ENCODE measurements around the gene PIGU. TPM values are rescaled to one million over a fixed set of nuclear protein-coding genes. Genes with fewer than 3 reads are reported as not detected.

The PIGU gene
- total and polyA plus RNA-seq, 4 donors, result 6.4 to 10.0 (median 7.2) TPM

DNA sequence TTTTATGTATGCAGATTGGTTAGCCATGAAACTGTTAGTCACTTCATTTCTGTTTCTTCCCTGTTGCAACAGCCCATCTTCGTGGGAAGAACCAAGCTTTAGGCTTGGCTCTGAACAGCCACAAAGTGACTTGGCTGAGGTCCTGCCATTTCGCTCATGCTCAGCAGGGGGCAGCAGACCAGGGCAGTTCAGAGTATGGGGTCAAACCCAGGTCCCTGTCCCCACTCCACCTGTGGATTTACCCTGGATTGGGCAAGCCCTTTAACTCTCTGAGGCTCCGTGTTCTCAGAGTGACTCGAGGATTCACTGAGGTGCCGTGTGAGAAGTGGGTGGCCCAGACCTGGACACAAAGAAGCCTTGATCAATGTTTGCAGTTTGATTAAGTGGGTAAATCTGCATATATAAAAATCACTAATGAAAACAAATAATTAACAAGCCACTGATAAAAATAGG lies 138.2 kb downstream of the PIGU start:
- WGBS, result 19% methylated on average over 5 of the region's 5 CpGs
- no peak overlapping the region for H3K4me3 ChIP-seq (ENCODE audit: low read depth in 1 of 3, low read length in 3 of 3)
- H3K4me1 ChIP-seq (ENCODE audit: control insufficient read depth in 4 of 4, insufficient read depth in 4 of 4, low read length in 3 of 4), result peaks cover 0 to 11% (median 8%) of the 10 kb centered on the region in 4 donors
- peaks cover 16 to 42% (median 37%) of the 10 kb centered on the region in 4 donors for H3K36me3 ChIP-seq (ENCODE audit: control insufficient read depth in 4 of 4, insufficient read depth in 3 of 4, low read depth in 1 of 4, low read length in 3 of 4)
- TF ChIP-seq TAF1 (conservative IDR thresholded peaks at IDR 0.05) (no peak), EGR1 (IDR thresholded peaks at IDR 0.05; ENCODE audit: low read depth in 2 of 2) (no peak), HNF4A (conservative IDR thresholded peaks at IDR 0.05) (peak; percentile 33 to 73), GABPA (IDR thresholded peaks at IDR 0.05 in 1 of 2, conservative IDR thresholded peaks at IDR 0.05 in 1 of 2) (no peak), JUND (IDR thresholded peaks at IDR 0.05) (no peak), HNF4G (IDR thresholded peaks at IDR 0.05) (no peak), YY1 (IDR thresholded peaks at IDR 0.05) (no peak), NR2F2 (IDR thresholded peaks at IDR 0.05) (peak; percentile 33), RAD21 (IDR thresholded peaks at IDR 0.05) (peak; percentile 89 to 94), FOXA2 (IDR thresholded peaks at IDR 0.05) (no peak), RXRA (IDR thresholded peaks at IDR 0.05) (peak; percentile 99 to 100), FOXA1 (IDR thresholded peaks at IDR 0.05) (no peak), REST (IDR thresholded peaks at IDR 0.05) (no peak), ZBTB33 (IDR thresholded peaks at IDR 0.05) (no peak), CTCF (IDR thresholded peaks at IDR 0.05; ENCODE audit: low read depth, low read length, missing input control) (peak; percentile 93), MAX (IDR thresholded peaks at IDR 0.05) (no peak), SP1 (IDR thresholded peaks at IDR 0.05) (peak; percentile 60)
- TF ChIP-seq, protein P1, sequence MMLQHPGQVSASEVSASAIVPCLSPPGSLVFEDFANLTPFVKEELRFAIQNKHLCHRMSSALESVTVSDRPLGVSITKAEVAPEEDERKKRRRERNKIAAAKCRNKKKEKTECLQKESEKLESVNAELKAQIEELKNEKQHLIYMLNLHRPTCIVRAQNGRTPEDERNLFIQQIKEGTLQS (IDR thresholded peaks at IDR 0.05), result no peak
- peak; percentile 70 for DNase-seq (ENCODE audit: low spot score)
- no peaks in the 10 kb centered on the region for H3K9me3 ChIP-seq (ENCODE audit: control insufficient read depth in 4 of 4, low read length in 3 of 4)
- no peak overlapping the region for H3K9ac ChIP-seq (ENCODE audit: low read depth in 1 of 2, low read length in 2 of 2)
- H3K27me3 ChIP-seq (ENCODE audit: control insufficient read depth in 4 of 4, insufficient read depth in 4 of 4, low read length in 3 of 4), result no peaks in the 10 kb centered on the region
- H3K27ac ChIP-seq (ENCODE audit: low read depth in 1 of 2, low read length in 2 of 2), result no peak overlapping the region
